ENCODE results near the gene GPR17. TPM values are rescaled to one million over a fixed set of nuclear protein-coding genes. Genes with fewer than 3 reads are reported as not detected.

Gene GPR17
- total and polyA plus RNA-seq, 2 experiments from 2014 or later = not detected

- H3K36me3 Mint-ChIP-seq (ENCODE audit: low read depth) = no peaks in the 10 kb centered on the region
- no peaks in the 10 kb centered on the region for H3K9me2 ChIP-seq (ENCODE audit: insufficient read depth)
- TF ChIP-seq REST (IDR thresholded peaks at IDR 0.05; ENCODE audit: unreplicated experiment) = no peak
- no peak for TF ChIP-seq ZNF114 (CRISPR knock-in tag; IDR thresholded peaks at IDR 0.05)
- no peak for TF ChIP-seq ETS1 (IDR thresholded peaks at IDR 0.05)
- no peak for TF ChIP-seq ZNF462 (CRISPR knock-in tag; IDR thresholded peaks at IDR 0.05)
- TF ChIP-seq EZH2 (IDR thresholded peaks at IDR 0.05; ENCODE audit: low read depth, unreplicated experiment) = no peak
- TF ChIP-seq ZNF331 (CRISPR knock-in tag; IDR thresholded peaks at IDR 0.05; ENCODE audit: low read depth) = no peak
- no peak overlapping the region; the same call in 1 of the 2 replicates for H3K27ac Mint-ChIP-seq
- peaks cover 7% of the 10 kb centered on the region; the same call in 1 of the 3 replicates for H3K4me1 Mint-ChIP-seq
- peaks cover 10% of the 10 kb centered on the region; the same call in 1 of the 2 replicates for H3K4me1 ChIP-seq (ENCODE audit: insufficient read depth)
- H3K27me3 Mint-ChIP-seq (ENCODE audit: insufficient read depth, low read depth, poor library complexity) = peaks cover 1% of the 10 kb centered on the region
- no peaks in the 10 kb centered on the region for H3F3A ChIP-seq (replicated peaks; ENCODE audit: low read depth)
- H3K27ac ChIP-seq (ENCODE audit: low read depth) = no peak overlapping the region
- H3K4me3 Mint-ChIP-seq = no peak overlapping the region
- no peak overlapping the region for H2AFZ ChIP-seq
- no peak overlapping the region for H3K4me2 ChIP-seq
- no peak overlapping the region for H3K4me3 ChIP-seq
- H3K9me3 Mint-ChIP-seq = no peaks in the 10 kb centered on the region
- H4K20me1 ChIP-seq (replicated peaks; ENCODE audit: insufficient read depth) = no peaks in the 10 kb centered on the region
- H3K36me3 ChIP-seq (ENCODE audit: insufficient read depth) = no peaks in the 10 kb centered on the region
- no peaks in the 10 kb centered on the region for H3K27me3 ChIP-seq (ENCODE audit: insufficient read depth)
- no peak for DNase-seq (ENCODE audit: low spot score)
- H3K79me2 ChIP-seq (replicated peaks; ENCODE audit: insufficient read depth) = no peaks in the 10 kb centered on the region
- no peak for ATAC-seq
Measured at GRCh38 chr2:127634066-127634617, 11.8 kb upstream of the GPR17 start.

Measured in GM23338 (cell line).